Neuronal stem cell (in vitro differentiated cells): ENCODE data around the gene RIC1.
"Not testable (repeated sequence)": the region's sequence is repeated elsewhere in the genome, so short reads cannot be mapped to it uniquely, and the experiment has no call there.

ENCODE experiments used
- DNase-seq: peaks from one replicate; pipeline ENCODE4 v3.0.0-alpha.2; 2013; ENCODE audit warnings: low spot score
- H2AFZ ChIP-seq: one replicate; pipeline ENCODE4 v1.6.1; 2013; ENCODE audit warnings: mild to moderate bottlenecking, low read length, inconsistent platforms
- H2AK5ac ChIP-seq: 2 replicates; pipeline ENCODE4 v1.6.1; 2013; ENCODE audit warnings: low read depth, mild to moderate bottlenecking, inconsistent platforms, low read length, moderate library complexity, mixed read lengths
- H2BK120ac ChIP-seq: 2 replicates; pipeline ENCODE4 v1.6.1; 2013; ENCODE audit warnings: low read depth, mild to moderate bottlenecking, inconsistent platforms, low read length, moderate library complexity, mixed read lengths
- H2BK12ac ChIP-seq: one replicate; pipeline ENCODE4 v1.6.1; 2013; ENCODE audit warnings: low read length, inconsistent platforms
- H2BK15ac ChIP-seq: 2 replicates; pipeline ENCODE4 v1.6.1; 2013; ENCODE audit warnings: mild to moderate bottlenecking, low read length, inconsistent platforms, mixed read lengths
- H2BK5ac ChIP-seq: one replicate; pipeline ENCODE4 v1.6.1; 2013; ENCODE audit warnings: inconsistent platforms, mild to moderate bottlenecking, low read length, moderate library complexity
- H3K14ac ChIP-seq: one replicate; pipeline ENCODE4 v1.6.1; 2013; ENCODE audit warnings: low read length, inconsistent platforms
- H3K18ac ChIP-seq: 2 replicates; pipeline ENCODE4 v1.6.1; 2013; ENCODE audit warnings: low read length, inconsistent platforms
- H3K23ac ChIP-seq: 2 replicates; pipeline ENCODE4 v1.6.1; 2013; ENCODE audit warnings: low read depth, mild to moderate bottlenecking, mixed read lengths, low read length, inconsistent platforms; ENCODE audit not compliant: poor library complexity
- H3K27ac ChIP-seq: replicated peaks from 3 replicates; pipeline ENCODE4 v1.5.1; 2013; ENCODE audit warnings: low read length, inconsistent platforms
- H3K27me3 ChIP-seq, 3 experiments: 2 replicates each; pipeline ENCODE4 v1.6.1; 2013; ENCODE audit warnings: low read length in 3 of 3, mild to moderate bottlenecking in 2 of 3, inconsistent platforms in 1 of 3, low read depth in 1 of 3, mixed read lengths in 1 of 3, moderate library complexity in 1 of 3; ENCODE audit not compliant: control insufficient read depth in 3 of 3, insufficient read depth in 3 of 3
- H3K36me3 ChIP-seq, 2 donors: replicated peaks in 1 of 2; 2 replicates each; pipeline ENCODE4 v1.6.1; 2013; ENCODE audit warnings: low read length in 2 of 2; ENCODE audit not compliant: control insufficient read depth in 2 of 2, insufficient read depth in 2 of 2
- H3K4ac ChIP-seq: 2 replicates; pipeline ENCODE4 v1.6.1; 2013; ENCODE audit warnings: inconsistent platforms, mild to moderate bottlenecking, low read length, moderate library complexity
- H3K4me1 ChIP-seq, 2 donors: 1 replicate in 1 of 2; 2 replicates in 1 of 2; pipeline ENCODE4 v1.6.1; 2013; ENCODE audit warnings: low read length in 2 of 2, low read depth in 1 of 2; ENCODE audit not compliant: control insufficient read depth in 2 of 2, insufficient read depth in 1 of 2
- H3K4me2 ChIP-seq: one replicate; pipeline ENCODE4 v1.6.1; 2013; ENCODE audit warnings: mild to moderate bottlenecking, low read length, inconsistent platforms; ENCODE audit not compliant: insufficient read depth, poor library complexity, severe bottlenecking
- H3K4me3 ChIP-seq, 2 donors: 2 replicates each; pipeline ENCODE4 v1.5.1; 2013; ENCODE audit warnings: low read length in 2 of 2, mild to moderate bottlenecking in 2 of 2, inconsistent platforms in 1 of 2, moderate library complexity in 1 of 2
- H3K79me1 ChIP-seq: one replicate; pipeline ENCODE4 v1.6.1; 2013; ENCODE audit warnings: low read depth, mild to moderate bottlenecking, inconsistent platforms, low read length, moderate library complexity
- H3K9ac ChIP-seq: one replicate; pipeline ENCODE4 v1.6.1; 2013; ENCODE audit warnings: mild to moderate bottlenecking, low read depth, low read length, inconsistent platforms; ENCODE audit not compliant: poor library complexity
- H3K9me3 ChIP-seq, 2 donors: replicated peaks in 1 of 2; 2 replicates each; pipeline versions ENCODE3 to v1.6.1; 2013; ENCODE audit warnings: low read length in 2 of 2, mild to moderate bottlenecking in 2 of 2, inconsistent platforms in 1 of 2, low read depth in 1 of 2, mixed read lengths in 1 of 2, moderate library complexity in 1 of 2; ENCODE audit not compliant: control insufficient read depth in 2 of 2, insufficient read depth in 1 of 2
- H4K8ac ChIP-seq: one replicate; pipeline ENCODE4 v1.6.1; 2013; ENCODE audit warnings: low read depth, mild to moderate bottlenecking, inconsistent platforms, low read length, moderate library complexity
- H4K91ac ChIP-seq: one replicate; pipeline ENCODE4 v1.6.1; 2013; ENCODE audit warnings: low read length, low read depth, mild to moderate bottlenecking, inconsistent platforms; ENCODE audit not compliant: poor library complexity
- WGBS, 2 donors: extraction: QIAGEN DNeasy Blood & Tissue Kit; methylation state at CpG; one replicate each; pipeline ENCODE4 v1.1.7; 2013; ENCODE audit warnings: missing lambda C conversion rate in 2 of 2, mixed read lengths in 1 of 2; ENCODE audit not compliant: insufficient read length in 2 of 2, insufficient replicate concordance in 1 of 2; ENCODE audit errors: extremely low coverage in 2 of 2; 5-methylcytosine and 5-hydroxymethylcytosine counted together

RIC1 gene

DNA sequence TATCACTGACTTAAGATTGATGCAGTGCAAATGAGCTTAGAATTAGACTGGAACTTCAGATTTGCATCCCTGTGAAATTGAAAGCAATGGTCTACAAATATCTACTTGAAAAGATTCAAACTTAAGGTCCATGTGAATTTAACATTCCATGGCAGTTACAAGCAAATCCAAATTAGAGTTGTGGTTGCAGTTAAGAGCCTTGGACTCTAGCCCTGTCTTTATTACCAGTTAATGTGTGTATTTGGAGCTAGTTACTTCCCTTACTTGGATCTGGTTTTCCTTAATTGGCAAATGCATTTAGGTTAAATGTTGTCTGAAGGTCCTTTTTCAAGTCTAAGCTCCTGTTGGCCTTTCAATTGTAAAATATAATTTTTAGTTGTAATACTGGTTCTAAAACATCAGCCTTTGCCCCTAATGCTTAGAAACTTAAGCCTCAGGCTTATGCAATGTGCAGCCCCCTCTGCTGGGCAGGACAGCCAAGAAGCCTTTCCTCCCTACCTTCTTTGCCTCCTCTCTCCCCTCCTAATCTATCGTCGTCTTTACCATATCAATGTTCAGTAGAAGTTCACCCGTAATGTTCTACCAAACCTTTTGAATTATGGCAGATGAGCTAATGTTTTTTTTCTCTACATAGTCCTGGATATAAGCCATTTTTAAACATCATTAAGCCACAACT is 144.6 kb downstream of the RIC1 start:
- no peak overlapping the region for H4K91ac ChIP-seq
- H2BK120ac ChIP-seq = no peak overlapping the region
- no peak overlapping the region for H2BK5ac ChIP-seq
- no CpG with 5 or more reads among the region's 3 CpGs for WGBS, 2 donors
- no peaks in the 10 kb centered on the region for H3K27me3 ChIP-seq
- H2AK5ac ChIP-seq = no peak overlapping the region
- no peak overlapping the region for H2BK15ac ChIP-seq
- H3K4me1 ChIP-seq = no peaks in the 10 kb centered on the region
- peaks cover 9 to 100% of the 10 kb centered on the region in 2 donors for H3K36me3 ChIP-seq
- H3K27ac ChIP-seq = no peak overlapping the region
- H2AFZ ChIP-seq = no peak overlapping the region
- H3K9me3 ChIP-seq = peaks cover 2 to 14% of the 10 kb centered on the region in 2 donors
- no peaks in the 10 kb centered on the region for H3K79me1 ChIP-seq
- no peak overlapping the region for H2BK12ac ChIP-seq
- no peak overlapping the region for H3K4me2 ChIP-seq
- no peak overlapping the region for H4K8ac ChIP-seq
- no peak overlapping the region for H3K18ac ChIP-seq
- no peak overlapping the region for H3K23ac ChIP-seq
- no peak overlapping the region for H3K9ac ChIP-seq
- no peak overlapping the region for H3K4me3 ChIP-seq
- H3K14ac ChIP-seq = no peak overlapping the region
- no peak for DNase-seq
- H3K4ac ChIP-seq = no peak overlapping the region

- Histone ChIP-seq H3K4me2 (no peak overlapping the region), H3K79me1 (peaks cover 1% of the 10 kb centered on the region), H3K4me1 (no peaks in the 10 kb centered on the region), H3K14ac (no peak overlapping the region), H3K9ac (no peak overlapping the region), H3K18ac (no peak overlapping the region), H2BK5ac (no peak overlapping the region), H3K4ac (no peak overlapping the region), H2AFZ (no peak overlapping the region), H2BK15ac (no peak overlapping the region), H3K27ac (no peak overlapping the region), H3K27me3 (no peaks in the 10 kb centered on the region), H2BK120ac (no peak overlapping the region), H3K4me3 (no peak overlapping the region), H3K23ac (no peak overlapping the region), H4K8ac (no peak overlapping the region), H3K9me3 (peaks cover 15 to 42% of the 10 kb centered on the region in 2 donors), H3K36me3 (peaks cover 14 to 70% of the 10 kb centered on the region in 2 donors), H2BK12ac (no peak overlapping the region), H4K91ac (no peak overlapping the region), H2AK5ac (no peak overlapping the region)
- DNase-seq = no peak
- WGBS, 2 donors = no CpG with 5 or more reads among the region's 1 CpG
These were observed 149.9 kb downstream of the RIC1 start for GRCh38 chr9:5778805-5779204.

DNA sequence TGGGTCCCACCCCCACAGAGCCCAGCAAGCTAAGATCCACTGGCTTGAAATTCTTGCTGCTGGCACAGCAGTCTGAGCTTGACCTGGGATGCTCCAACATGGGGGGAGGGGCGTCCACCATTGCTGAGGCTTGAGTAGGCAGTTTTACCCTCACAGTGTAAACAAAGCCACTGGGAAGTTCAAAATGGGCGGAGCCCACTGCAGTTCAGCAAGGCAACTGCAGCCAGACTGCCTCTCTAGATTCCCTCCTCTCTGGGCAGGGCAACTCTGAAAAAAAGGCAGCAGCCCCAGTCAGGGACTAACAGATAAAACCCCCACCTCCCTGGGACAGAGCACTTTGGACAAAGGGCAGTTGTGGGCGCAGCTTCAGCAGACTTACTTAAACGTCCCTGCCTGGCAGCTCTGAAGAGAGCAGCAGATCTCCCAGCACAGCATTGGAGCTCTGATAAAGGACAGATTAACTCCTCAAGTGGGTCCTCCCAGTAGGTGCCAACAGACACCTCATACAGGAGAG is 150.9 kb downstream of the RIC1 start:
- H3K9me3 ChIP-seq = peaks cover 15 to 42% of the 10 kb centered on the region in 2 donors
- peaks cover 14 to 61% of the 10 kb centered on the region in 2 donors for H3K36me3 ChIP-seq
- not testable (repeated sequence) for H3K18ac ChIP-seq

DNA sequence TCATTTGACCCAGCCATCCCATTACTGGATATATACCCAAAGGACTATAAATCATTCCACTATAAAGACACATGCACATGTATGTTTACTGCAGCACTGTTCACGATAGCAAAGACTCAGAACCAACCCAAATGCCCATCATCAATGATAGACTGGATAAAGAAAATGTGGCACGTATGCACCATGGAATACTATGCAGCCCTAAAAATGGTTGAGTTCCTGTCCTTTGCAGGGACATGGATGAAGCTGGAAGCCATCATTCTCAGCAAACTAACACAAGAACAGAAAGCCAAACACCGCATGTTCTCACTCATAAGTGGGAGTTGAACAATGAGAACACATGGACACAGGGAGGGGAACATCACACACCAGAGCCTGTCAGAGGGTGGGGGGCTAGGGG is 154.5 kb downstream of the RIC1 start:
- Histone ChIP-seq H3K9me3 (peaks cover 13 to 29% of the 10 kb centered on the region in 2 donors), H3K36me3 (peaks cover 12 to 36% of the 10 kb centered on the region in 2 donors)
- not testable (repeated sequence) for DNase-seq, H2BK15ac ChIP-seq, H3K23ac ChIP-seq, H2BK12ac ChIP-seq, H3K18ac ChIP-seq, H4K91ac ChIP-seq, H3K27me3 ChIP-seq, H3K4me3 ChIP-seq, H3K27ac ChIP-seq, H2AFZ ChIP-seq, H3K14ac ChIP-seq, H4K8ac ChIP-seq, H3K79me1 ChIP-seq, H3K4me2 ChIP-seq, H2BK120ac ChIP-seq, H3K9ac ChIP-seq, H2BK5ac ChIP-seq, H3K4me1 ChIP-seq, H2AK5ac ChIP-seq, H3K4ac ChIP-seq
- WGBS, 2 donors = no CpG with 5 or more reads among the region's 3 CpGs

More for the DNA sequence above, 150.9 kb downstream of the RIC1 start:
- H4K91ac ChIP-seq, H3K27ac ChIP-seq, H3K4me1 ChIP-seq, H3K23ac ChIP-seq, H3K9ac ChIP-seq, H2AK5ac ChIP-seq, H2BK15ac ChIP-seq, H3K4me2 ChIP-seq, H3K4ac ChIP-seq, H3K27me3 ChIP-seq, H2AFZ ChIP-seq, DNase-seq, H3K14ac ChIP-seq, H2BK12ac ChIP-seq, H3K79me1 ChIP-seq, H2BK5ac ChIP-seq, H2BK120ac ChIP-seq, H3K4me3 ChIP-seq, H4K8ac ChIP-seq: not testable (repeated sequence)
- no CpG with 5 or more reads among the region's 4 CpGs for WGBS, 2 donors
